Epithelial cell of esophagus (primary cell): ENCODE data around the gene ORC3.

ENCODE experiments used
- DNase-seq: peaks from one replicate; pipeline ENCODE4 v3.0.0; 2010; ENCODE audit warnings: low read depth
- H3K4me3 ChIP-seq: 2 replicates; pipeline ENCODE4 v1.5.1; 2011; ENCODE audit warnings: mild to moderate bottlenecking, low read length, control low read depth
- CTCF ChIP-seq: IDR thresholded peaks from 2 replicates; pipeline ENCODE4 v1.5.1; 2011; ENCODE audit warnings: low read depth, mild to moderate bottlenecking, low read length, control low read depth, inconsistent platforms; ENCODE audit not compliant: insufficient read depth; ENCODE audit errors: missing control alignments

Gene ORC3

GRCh38 chr6:87589693-87590416, at the start of gene ORC3, which contains the start of gene RARS2:
TSS of gene ORC3 (plus strand) at chr6:87590135. CDS start at chr6:87590169, 34 bp downstream.
TSS of gene RARS2 (minus strand) at chr6:87589987. CDS start at chr6:87589957, 30 bp downstream.
- TF ChIP-seq CTCF = no peak
- peak within 1 kb of the TSS; percentile 95 for H3K4me3 ChIP-seq
- DNase-seq = peak; percentile 97

GRCh38 chr6:87540539-87540938, 49.4 kb upstream of the ORC3 start:
- DNase-seq = no peak
- no peak overlapping the region for H3K4me3 ChIP-seq

GRCh38 chr6:87541041-87541440, 48.9 kb upstream of the ORC3 start:
- no peak for DNase-seq
- no peak for TF ChIP-seq CTCF

More at GRCh38 chr6:87540539-87540938, 49.4 kb upstream of the ORC3 start:
- no peak for TF ChIP-seq CTCF

GRCh38 chr6:87541744-87542143, 48.2 kb upstream of the ORC3 start:
- no peak for DNase-seq
- no peak for TF ChIP-seq CTCF
- H3K4me3 ChIP-seq = no peak overlapping the region

More at GRCh38 chr6:87541041-87541440, 48.9 kb upstream of the ORC3 start:
- H3K4me3 ChIP-seq = no peak overlapping the region

GRCh38 chr6:87543696-87544473, 46.0 kb upstream of the ORC3 start:
- H3K4me3 ChIP-seq = no peak overlapping the region
- no peak for TF ChIP-seq CTCF
- no peak for DNase-seq

- no peak overlapping the region for H3K4me3 ChIP-seq
- TF ChIP-seq CTCF = no peak
- DNase-seq = no peak
These were observed 45.5 kb upstream of the ORC3 start for GRCh38 chr6:87544474-87544735.

- DNase-seq = no peak
- no peak overlapping the region for H3K4me3 ChIP-seq
- no peak for TF ChIP-seq CTCF
These were observed 38.1 kb upstream of the ORC3 start for GRCh38 chr6:87551799-87552198.
